Measurements from ENCODE around the gene SMTN.

Gene SMTN

GRCh38 chr22:31144223-31144622, 63.1 kb downstream of the SMTN start:
- Histone ChIP-seq H3K4me1 (ENCODE audit: insufficient read depth, low read length, severe bottlenecking) (no peaks in the 10 kb centered on the region), H3K4me2 (ENCODE audit: low read length) (no peak overlapping the region), H3K9me2 (ENCODE audit: low read depth, low read length) (no peaks in the 10 kb centered on the region), H3K9ac (ENCODE audit: low read length) (no peak overlapping the region), H3K27ac (ENCODE audit: low read depth, low read length, poor library complexity, severe bottlenecking) (no peak overlapping the region), H3K4me3 (ENCODE audit: low read depth, low read length, poor library complexity, severe bottlenecking) (no peak overlapping the region), H3F3A (ENCODE audit: insufficient read depth, low read length) (no peaks in the 10 kb centered on the region), H2AFZ (ENCODE audit: low read length) (no peak overlapping the region), H3K9me3 (ENCODE audit: low read length) (no peaks in the 10 kb centered on the region), H3K79me2 (ENCODE audit: insufficient read depth, low read length) (no peaks in the 10 kb centered on the region), H3K36me3 (ENCODE audit: insufficient read depth, low read length) (no peaks in the 10 kb centered on the region), H4K20me1 (ENCODE audit: insufficient read depth, low read length) (no peaks in the 10 kb centered on the region), H3K27me3 (ENCODE audit: insufficient read depth, low read length) (no peaks in the 10 kb centered on the region; the same call in 1 of the 2 replicates)
- TF ChIP-seq, protein P1, sequence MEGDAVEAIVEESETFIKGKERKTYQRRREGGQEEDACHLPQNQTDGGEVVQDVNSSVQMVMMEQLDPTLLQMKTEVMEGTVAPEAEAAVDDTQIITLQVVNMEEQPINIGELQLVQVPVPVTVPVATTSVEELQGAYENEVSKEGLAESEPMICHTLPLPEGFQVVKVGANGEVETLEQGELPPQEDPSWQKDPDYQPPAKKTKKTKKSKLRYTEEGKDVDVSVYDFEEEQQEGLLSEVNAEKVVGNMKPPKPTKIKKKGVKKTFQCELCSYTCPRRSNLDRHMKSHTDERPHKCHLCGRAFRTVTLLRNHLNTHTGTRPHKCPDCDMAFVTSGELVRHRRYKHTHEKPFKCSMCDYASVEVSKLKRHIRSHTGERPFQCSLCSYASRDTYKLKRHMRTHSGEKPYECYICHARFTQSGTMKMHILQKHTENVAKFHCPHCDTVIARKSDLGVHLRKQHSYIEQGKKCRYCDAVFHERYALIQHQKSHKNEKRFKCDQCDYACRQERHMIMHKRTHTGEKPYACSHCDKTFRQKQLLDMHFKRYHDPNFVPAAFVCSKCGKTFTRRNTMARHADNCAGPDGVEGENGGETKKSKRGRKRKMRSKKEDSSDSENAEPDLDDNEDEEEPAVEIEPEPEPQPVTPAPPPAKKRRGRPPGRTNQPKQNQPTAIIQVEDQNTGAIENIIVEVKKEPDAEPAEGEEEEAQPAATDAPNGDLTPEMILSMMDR (IDR thresholded peaks at IDR 0.05; ENCODE audit: low read length), result no peak

DNA sequence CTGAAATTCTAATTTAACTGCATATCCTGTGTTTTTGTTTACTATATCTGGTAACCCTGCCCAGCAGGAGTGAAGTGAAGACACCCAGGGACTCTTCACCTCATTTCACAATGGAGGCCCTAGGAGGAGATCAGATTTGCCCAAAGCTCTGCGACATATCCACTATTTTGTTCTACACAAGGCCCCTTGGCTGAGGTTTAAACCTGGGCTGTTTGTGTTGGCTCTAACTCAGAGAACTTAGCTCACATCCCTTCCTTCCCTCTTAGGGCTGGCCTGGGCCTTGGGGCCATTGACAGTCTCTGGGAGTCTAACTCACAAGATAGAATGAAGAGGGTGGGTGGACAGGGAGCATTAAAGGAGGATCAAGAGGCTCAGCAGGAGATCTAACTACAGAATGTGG, 67.4 kb downstream of the SMTN start:
- no peaks in the 10 kb centered on the region for H3F3A ChIP-seq (ENCODE audit: insufficient read depth, low read length)
- H3K4me2 ChIP-seq (ENCODE audit: low read length), result no peak overlapping the region
- TF ChIP-seq, protein P1 (IDR thresholded peaks at IDR 0.05; ENCODE audit: low read length), result no peak
- no peak for TF ChIP-seq EZH2 (IDR thresholded peaks at IDR 0.05; ENCODE audit: borderline replicate concordance, low read length)
- no peaks in the 10 kb centered on the region for H4K20me1 ChIP-seq (ENCODE audit: insufficient read depth, low read length)
- H3K9me2 ChIP-seq (ENCODE audit: low read depth, low read length), result no peaks in the 10 kb centered on the region
- no peaks in the 10 kb centered on the region; the same call in 1 of the 2 replicates for H3K27me3 ChIP-seq (ENCODE audit: insufficient read depth, low read length)
- no peak overlapping the region for H3K4me3 ChIP-seq (ENCODE audit: low read depth, low read length, poor library complexity, severe bottlenecking)
- no peak overlapping the region for H2AFZ ChIP-seq (ENCODE audit: low read length)
- no peaks in the 10 kb centered on the region for H3K36me3 ChIP-seq (ENCODE audit: insufficient read depth, low read length)
- H3K27ac ChIP-seq (ENCODE audit: low read depth, low read length, poor library complexity, severe bottlenecking), result no peak overlapping the region
- no peaks in the 10 kb centered on the region for H3K79me2 ChIP-seq (ENCODE audit: insufficient read depth, low read length)
- no peak overlapping the region for H3K9ac ChIP-seq (ENCODE audit: low read length)
- no peaks in the 10 kb centered on the region for H3K4me1 ChIP-seq (ENCODE audit: insufficient read depth, low read length, severe bottlenecking)
- H3K9me3 ChIP-seq (ENCODE audit: low read length), result no peaks in the 10 kb centered on the region

DNA sequence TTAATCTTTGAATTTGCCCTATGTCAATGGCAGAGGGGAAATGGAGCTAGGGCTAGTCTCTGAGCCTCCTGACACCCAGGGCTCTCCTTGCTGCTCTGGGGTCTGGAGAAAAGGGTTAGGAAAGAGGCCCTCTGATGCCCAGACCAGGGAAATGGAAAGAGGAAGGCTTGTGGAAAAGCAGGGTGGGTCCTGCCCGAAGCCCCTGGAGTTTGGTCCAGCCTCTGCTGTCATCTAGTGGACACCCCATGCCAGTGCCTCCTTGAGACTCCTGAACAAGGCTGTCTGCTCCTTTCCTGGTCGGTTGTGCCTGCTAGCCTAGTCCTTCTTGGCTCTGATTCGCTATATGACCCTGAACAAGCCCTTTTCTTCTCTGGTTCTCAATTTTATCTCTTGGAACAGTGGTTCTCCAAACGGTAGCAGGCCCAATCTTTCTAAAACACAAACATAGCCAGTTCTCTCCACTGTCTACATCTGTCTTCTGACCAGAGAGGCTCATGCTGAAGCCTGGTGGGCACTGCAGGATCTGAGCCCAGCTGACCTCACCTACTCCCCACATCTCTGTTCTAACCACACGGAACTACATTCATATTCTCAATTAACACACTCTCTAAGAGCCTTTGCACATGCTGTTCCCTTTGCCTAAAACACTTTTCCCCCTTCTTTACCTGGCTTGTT, 68.0 kb downstream of the SMTN start:
- no peak for TF ChIP-seq EZH2 (IDR thresholded peaks at IDR 0.05; ENCODE audit: borderline replicate concordance, low read length)
- TF ChIP-seq, protein P1 (IDR thresholded peaks at IDR 0.05; ENCODE audit: low read length), result peak; percentile 92
- no peak overlapping the region for H3K9ac ChIP-seq (ENCODE audit: low read length)
- no peak overlapping the region for H3K4me3 ChIP-seq (ENCODE audit: low read depth, low read length, poor library complexity, severe bottlenecking)
- H3K4me1 ChIP-seq (ENCODE audit: insufficient read depth, low read length, severe bottlenecking), result no peaks in the 10 kb centered on the region
- H3K27ac ChIP-seq (ENCODE audit: low read depth, low read length, poor library complexity, severe bottlenecking), result no peak overlapping the region
- no peaks in the 10 kb centered on the region for H3K79me2 ChIP-seq (ENCODE audit: insufficient read depth, low read length)
- H2AFZ ChIP-seq (ENCODE audit: low read length), result no peak overlapping the region
- H4K20me1 ChIP-seq (ENCODE audit: insufficient read depth, low read length), result no peaks in the 10 kb centered on the region
- H3K36me3 ChIP-seq (ENCODE audit: insufficient read depth, low read length), result no peaks in the 10 kb centered on the region
- H3K27me3 ChIP-seq (ENCODE audit: insufficient read depth, low read length), result no peaks in the 10 kb centered on the region; the same call in 1 of the 2 replicates
- H3K9me2 ChIP-seq (ENCODE audit: low read depth, low read length), result no peaks in the 10 kb centered on the region
- H3K4me2 ChIP-seq (ENCODE audit: low read length), result no peak overlapping the region
- no peaks in the 10 kb centered on the region for H3K9me3 ChIP-seq (ENCODE audit: low read length)
- no peaks in the 10 kb centered on the region for H3F3A ChIP-seq (ENCODE audit: insufficient read depth, low read length)
